NCI-H1417 treated with DMSO at 0.1 percent for 48 hours (cell line): ENCODE data around the gene GORASP2.
"Not testable (repeated sequence)": the region's sequence is repeated elsewhere in the genome, so short reads cannot be mapped to it uniquely, and the experiment has no call there.

Source experiments
- DNase-seq: peaks from one replicate; lab custom pipeline; 2025; lab: John Stamatoyannopoulos, UW

GORASP2 gene

GRCh38 chr2:170928824-170929685 is at the start of gene GORASP2:
Gene GORASP2 (plus strand): TSS chr2:170929253. CDS start chr2:170929341, 88 bp downstream.
- peak; percentile 59 for DNase-seq

GRCh38 chr2:170881840-170882239 is 47.2 kb upstream of the GORASP2 start:
- no peak for DNase-seq

- no peak for DNase-seq
Measured at GRCh38 chr2:170882758-170883157, 46.3 kb upstream of the GORASP2 start.

- DNase-seq: no peak
Measured at GRCh38 chr2:170883683-170884082, 45.4 kb upstream of the GORASP2 start.

GRCh38 chr2:170885130-170885791 is 43.8 kb upstream of the GORASP2 start:
- no peak for DNase-seq

- DNase-seq: no peak
Measured at GRCh38 chr2:170886386-170886785, 42.7 kb upstream of the GORASP2 start.

- no peak for DNase-seq
Measured at GRCh38 chr2:170887496-170887895, 41.6 kb upstream of the GORASP2 start.

- no peak for DNase-seq
Measured at GRCh38 chr2:170887896-170888295, 41.2 kb upstream of the GORASP2 start.

- DNase-seq: no peak
Measured at GRCh38 chr2:170891893-170892292, 37.2 kb upstream of the GORASP2 start.

GRCh38 chr2:170892391-170892951 is 36.6 kb upstream of the GORASP2 start:
- DNase-seq: no peak

GRCh38 chr2:170895023-170895757 is 33.9 kb upstream of the GORASP2 start:
- DNase-seq: no peak

- no peak for DNase-seq
Measured at GRCh38 chr2:170896622-170897021, 32.4 kb upstream of the GORASP2 start.

- no peak for DNase-seq
Measured at GRCh38 chr2:170897108-170897507, 31.9 kb upstream of the GORASP2 start.

- no peak for DNase-seq
Measured at GRCh38 chr2:170905864-170906263, 23.2 kb upstream of the GORASP2 start.

- DNase-seq: no peak
Measured at GRCh38 chr2:170911314-170911889, 17.7 kb upstream of the GORASP2 start.

GRCh38 chr2:170914994-170915666 is 13.9 kb upstream of the GORASP2 start:
- DNase-seq: not testable (repeated sequence)

GRCh38 chr2:170917219-170917913 is 11.7 kb upstream of the GORASP2 start:
- DNase-seq: no peak

GRCh38 chr2:170917957-170918356 is 11.1 kb upstream of the GORASP2 start:
- no peak for DNase-seq

- DNase-seq: not testable (repeated sequence)
Measured at GRCh38 chr2:170921873-170922272, 7.2 kb upstream of the GORASP2 start.

- DNase-seq: no peak
Measured at GRCh38 chr2:170922634-170923494, 6.2 kb upstream of the GORASP2 start.
